Astrocyte (in vitro differentiated cells and primary cell): Measurements from ENCODE around the gene PLCL2.
"Not testable (repeated sequence)": the region's sequence is repeated elsewhere in the genome, so short reads cannot be mapped to it uniquely, and the experiment has no call there.

Experiments used
- CTCF ChIP-seq: IDR thresholded peaks from 2 replicates; pipeline ENCODE4 v1.5.1; 2011; ENCODE audit warnings: low read depth, mild to moderate bottlenecking, inconsistent platforms, low read length, moderate library complexity; ENCODE audit not compliant: insufficient read depth
- EZH2 ChIP-seq: IDR thresholded peaks from 2 replicates; pipeline ENCODE4 v1.6.1; 2012; ENCODE audit warnings: mild to moderate bottlenecking, low read length, inconsistent platforms; ENCODE audit not compliant: insufficient read depth

GRCh38 chr3:16979769-16980515, 95.2 kb downstream of the PLCL2 start:
- not testable (repeated sequence) for TF ChIP-seq CTCF, EZH2
